ENCODE measurements around the gene EIF2S2. TPM values are rescaled to one million over a fixed set of nuclear protein-coding genes. Genes with fewer than 3 reads are reported as not detected.
"Not testable (repeated sequence)": the region's sequence is repeated elsewhere in the genome, so short reads cannot be mapped to it uniquely, and the experiment has no call there.

EIF2S2 gene
- total RNA-seq, 4 donors from 2014 or later = 32.8 to 43.1 (median 41.0) TPM

GRCh38 chr20:34145280-34145819 is 33.3 kb upstream of the EIF2S2 start:
- H3K27ac ChIP-seq = no peak overlapping the region
- no peak for DNase-seq (ENCODE audit: low spot score in 2 of 2)
- no peaks in the 10 kb centered on the region for H3K4me1 ChIP-seq
- no peak overlapping the region for H3K4me3 ChIP-seq
- TF ChIP-seq CTCF (IDR thresholded peaks at IDR 0.05) (no peak), EP300 (IDR thresholded peaks at IDR 0.05) (no peak), POLR2A (IDR thresholded peaks at IDR 0.05) (no peak)
- peaks cover 0 to 4% of the 10 kb centered on the region in 2 donors for H3K27me3 ChIP-seq
- 83 to 86% methylated on average over 2 of the region's 2 CpGs for WGBS, 2 donors
- H3K36me3 ChIP-seq = no peaks in the 10 kb centered on the region
- H3K9me3 ChIP-seq = no peaks in the 10 kb centered on the region

- TF ChIP-seq EP300 (IDR thresholded peaks at IDR 0.05) (no peak), POLR2A (IDR thresholded peaks at IDR 0.05) (no peak), CTCF (IDR thresholded peaks at IDR 0.05) (no peak)
- no peak for DNase-seq (ENCODE audit: low spot score in 2 of 2)
- Histone ChIP-seq H3K36me3 (no peaks in the 10 kb centered on the region), H3K27me3 (peaks cover 0 to 4% of the 10 kb centered on the region in 2 donors), H3K4me1 (no peaks in the 10 kb centered on the region), H3K9me3 (no peaks in the 10 kb centered on the region), H3K4me3 (no peak overlapping the region), H3K27ac (no peak overlapping the region)
- 69 to 71% methylated on average over 7 of the region's 7 CpGs for WGBS, 2 donors
These were observed 31.9 kb upstream of the EIF2S2 start for GRCh38 chr20:34143951-34144350.

DNA sequence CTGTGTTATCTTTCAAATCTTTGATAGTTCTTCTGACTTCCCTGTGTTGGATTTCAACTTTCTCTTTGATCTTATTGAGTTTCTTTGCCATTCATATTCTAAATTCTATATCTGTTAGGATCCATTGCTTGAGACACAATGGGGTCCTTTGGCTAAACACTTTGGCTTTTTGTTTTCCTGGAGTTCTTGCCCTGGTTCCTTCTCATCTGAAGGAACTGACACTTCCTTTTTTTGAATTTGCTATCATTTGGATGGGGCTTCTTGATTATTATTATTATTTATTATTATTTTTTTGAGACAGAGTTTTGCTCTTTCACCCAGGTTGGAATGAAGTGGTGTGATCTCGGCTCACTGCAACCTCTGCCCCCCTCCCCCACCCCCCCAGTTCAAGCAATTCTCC is 30.1 kb upstream of the EIF2S2 start:
- WGBS, 2 donors = 67 to 71% methylated on average over 1 of the region's 1 CpG
- Histone ChIP-seq H3K4me1 (no peaks in the 10 kb centered on the region), H3K27me3 (peaks cover 0 to 4% of the 10 kb centered on the region in 2 donors), H3K36me3 (no peaks in the 10 kb centered on the region), H3K9me3 (no peaks in the 10 kb centered on the region), H3K4me3 (no peak overlapping the region), H3K27ac (no peak overlapping the region)
- TF ChIP-seq EP300 (IDR thresholded peaks at IDR 0.05) (no peak), POLR2A (IDR thresholded peaks at IDR 0.05) (no peak), CTCF (IDR thresholded peaks at IDR 0.05) (no peak)
- DNase-seq (ENCODE audit: low spot score in 2 of 2) = no peak

GRCh38 chr20:34141293-34141692 is 29.2 kb upstream of the EIF2S2 start:
- Histone ChIP-seq H3K36me3 (no peaks in the 10 kb centered on the region), H3K27ac (no peak overlapping the region), H3K27me3 (peaks cover 0 to 4% of the 10 kb centered on the region in 2 donors), H3K4me3 (no peak overlapping the region), H3K4me1 (no peaks in the 10 kb centered on the region), H3K9me3 (no peaks in the 10 kb centered on the region)
- DNase-seq (ENCODE audit: low spot score in 2 of 2) = no peak
- TF ChIP-seq EP300 (IDR thresholded peaks at IDR 0.05) (no peak), CTCF (IDR thresholded peaks at IDR 0.05) (no peak), POLR2A (IDR thresholded peaks at IDR 0.05) (no peak)
- 70 to 75% methylated on average over 2 of the region's 2 CpGs for WGBS, 2 donors

GRCh38 chr20:34135525-34136275 is 23.7 kb upstream of the EIF2S2 start:
- not testable (repeated sequence) for H3K27ac ChIP-seq

DNA sequence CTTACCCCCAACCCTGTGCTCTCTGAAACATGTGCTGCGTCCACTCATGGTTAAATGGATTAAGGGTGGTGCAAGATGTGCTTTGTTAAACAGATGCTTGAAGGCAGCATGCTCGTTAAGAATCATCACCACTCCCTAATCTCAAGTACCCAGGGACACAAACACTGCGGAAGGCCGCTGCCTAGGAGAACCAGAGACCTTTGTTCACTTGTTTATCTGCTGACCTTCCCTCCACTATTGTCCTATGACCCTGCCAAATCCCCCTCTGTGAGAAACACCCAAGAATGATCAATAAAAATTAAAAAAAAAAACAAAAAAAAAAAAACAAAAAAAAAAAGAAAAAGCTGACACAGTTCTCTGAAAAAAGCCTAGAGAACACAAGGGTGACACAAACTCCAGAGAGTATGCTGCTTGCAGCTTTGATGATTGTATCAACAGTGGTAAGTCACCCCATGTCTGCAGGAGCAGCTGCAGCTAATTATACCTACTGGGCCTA is 21.4 kb upstream of the EIF2S2 start:
- not testable (repeated sequence) for H3K4me3 ChIP-seq; H3K9me3 ChIP-seq; DNase-seq (ENCODE audit: low spot score in 2 of 2); H3K27me3 ChIP-seq; H3K4me1 ChIP-seq; H3K36me3 ChIP-seq; H3K27ac ChIP-seq
- 62 to 72% methylated on average over 1 to 2 of the region's 4 CpGs for WGBS, 2 donors

More at GRCh38 chr20:34135525-34136275, 23.7 kb upstream of the EIF2S2 start:
- H3K27me3 ChIP-seq; H3K36me3 ChIP-seq; H3K9me3 ChIP-seq; H3K4me1 ChIP-seq; H3K4me3 ChIP-seq; DNase-seq (ENCODE audit: low spot score in 2 of 2): not testable (repeated sequence)
- 88 to 90% methylated on average over 11 of the region's 11 CpGs for WGBS, 2 donors

- H3K4me1 ChIP-seq; H3K9me3 ChIP-seq; H3K27me3 ChIP-seq; DNase-seq (ENCODE audit: low spot score in 2 of 2); H3K36me3 ChIP-seq: not testable (repeated sequence)
- Histone ChIP-seq H3K27ac (peak overlapping the region in 2 of 4 donors; percentile 5 to 17), H3K4me3 (peak overlapping the region in 1 of 4 donors; percentile 34)
- WGBS, 2 donors = 35 to 48% methylated on average over 11 to 13 of the region's 21 CpGs
These were observed 20.9 kb upstream of the EIF2S2 start for GRCh38 chr20:34132943-34133342.

DNA sequence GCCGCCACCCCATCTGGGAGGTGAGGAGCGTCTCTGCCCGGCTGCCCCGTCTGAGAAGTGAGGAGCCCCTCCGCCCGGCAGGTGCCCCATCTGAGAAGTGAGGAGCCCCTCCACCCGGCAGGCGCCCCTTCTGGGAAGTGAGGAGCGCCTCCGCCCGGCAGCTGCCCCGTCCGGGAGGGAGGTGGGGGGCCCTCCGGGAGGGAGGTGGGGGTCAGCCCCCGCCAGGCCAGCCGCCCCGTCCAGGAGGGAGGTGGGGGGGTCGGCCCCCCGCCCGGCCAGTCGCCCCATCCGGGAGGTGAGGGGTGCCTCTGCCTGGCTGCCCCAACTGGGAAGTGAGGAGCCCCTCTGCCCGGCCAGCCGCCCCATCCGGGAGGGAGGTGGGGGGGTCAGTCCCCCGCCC is 20.4 kb upstream of the EIF2S2 start:
- H3K27me3 ChIP-seq; H3K4me1 ChIP-seq; DNase-seq (ENCODE audit: low spot score in 2 of 2); H3K9me3 ChIP-seq; H3K36me3 ChIP-seq: not testable (repeated sequence)
- peak overlapping the region in 2 of 4 donors; percentile 5 to 17 for H3K27ac ChIP-seq
- peak overlapping the region in 1 of 4 donors; percentile 34 for H3K4me3 ChIP-seq
- WGBS, 2 donors = 91% methylated on average over 15 of the region's 26 CpGs; no CpG with 5 or more reads in 1 of the 2 donors

All from tibial nerve (tissue), 4 donors.